ENCODE measurements around the gene CNGB1. TPM values are rescaled to one million over a fixed set of nuclear protein-coding genes. Genes with fewer than 3 reads are reported as not detected.
"Not testable (repeated sequence)": the region's sequence is repeated elsewhere in the genome, so short reads cannot be mapped to it uniquely, and the experiment has no call there.

The CNGB1 gene
- total RNA-seq, 2 donors from 2014 or later = 0.34 TPM; not detected in 1

GRCh38 chr16:57984443-57985203 lies 13.7 kb upstream of the CNGB1 start:
- peak overlapping the region; percentile 35 to 37 for H3K4me3 ChIP-seq
- 13% methylated on average over 63 of the region's 64 CpGs for WGBS
- peak overlapping the region; percentile 43 to 66 for H3K27ac ChIP-seq
- no peaks in the 10 kb centered on the region for H3K27me3 ChIP-seq (replicated peaks; ENCODE audit: insufficient read depth)
- DNase-seq (ENCODE audit: low spot score) = peak; percentile 85
- TF ChIP-seq CTCF (IDR thresholded peaks at IDR 0.05) (no peak), POLR2AphosphoS5 (IDR thresholded peaks at IDR 0.05) (peak; percentile 12)
- intact Hi-C loops (cut with DNase I) = no loop called here
- H3K36me3 ChIP-seq = no peaks in the 10 kb centered on the region
- H3K4me1 ChIP-seq (replicated peaks) = no peaks in the 10 kb centered on the region
- H3K9me3 ChIP-seq = no peaks in the 10 kb centered on the region

- TF ChIP-seq POLR2AphosphoS5 (IDR thresholded peaks at IDR 0.05) (no peak), POLR2A (IDR thresholded peaks at IDR 0.05) (no peak), CTCF (IDR thresholded peaks at IDR 0.05) (no peak)
- Histone ChIP-seq H3K27me3 (replicated peaks; ENCODE audit: insufficient read depth) (no peaks in the 10 kb centered on the region), H3K36me3 (no peaks in the 10 kb centered on the region), H3K4me3 (no peak overlapping the region), H3K9me3 (no peaks in the 10 kb centered on the region), H3K4me1 (replicated peaks) (no peaks in the 10 kb centered on the region), H3K27ac (no peak overlapping the region)
- 80% methylated on average over 5 of the region's 5 CpGs for WGBS
- intact Hi-C loops (cut with DNase I) = no loop called here
- DNase-seq (ENCODE audit: low spot score) = no peak
Measured at GRCh38 chr16:57982385-57982784, 11.5 kb upstream of the CNGB1 start.

GRCh38 chr16:57981636-57982035 lies 10.7 kb upstream of the CNGB1 start:
- no peak for DNase-seq (ENCODE audit: low spot score)
- WGBS = 96% methylated on average over 7 of the region's 7 CpGs
- intact Hi-C loops (cut with DNase I) = no loop called here
- Histone ChIP-seq H3K27me3 (replicated peaks; ENCODE audit: insufficient read depth) (no peaks in the 10 kb centered on the region), H3K4me1 (replicated peaks) (no peaks in the 10 kb centered on the region), H3K36me3 (no peaks in the 10 kb centered on the region), H3K4me3 (no peak overlapping the region), H3K9me3 (no peaks in the 10 kb centered on the region), H3K27ac (no peak overlapping the region)
- TF ChIP-seq CTCF (IDR thresholded peaks at IDR 0.05) = no peak
- TF ChIP-seq POLR2A (IDR thresholded peaks at IDR 0.05) = no peak
- TF ChIP-seq POLR2AphosphoS5 (IDR thresholded peaks at IDR 0.05) = no peak

- Histone ChIP-seq H3K9me3 (no peaks in the 10 kb centered on the region), H3K4me3 (no peak overlapping the region), H3K27me3 (replicated peaks; ENCODE audit: insufficient read depth) (no peaks in the 10 kb centered on the region), H3K36me3 (no peaks in the 10 kb centered on the region), H3K4me1 (replicated peaks) (no peaks in the 10 kb centered on the region), H3K27ac (no peak overlapping the region)
- intact Hi-C loops (cut with DNase I) = no loop called here
- no peak for DNase-seq (ENCODE audit: low spot score)
- TF ChIP-seq POLR2A (IDR thresholded peaks at IDR 0.05) = no peak
- TF ChIP-seq CTCF (IDR thresholded peaks at IDR 0.05) = no peak
- no peak for TF ChIP-seq POLR2AphosphoS5 (IDR thresholded peaks at IDR 0.05)
- WGBS = 92% methylated on average over 11 of the region's 11 CpGs
Measured at GRCh38 chr16:57979006-57979585, 8.2 kb upstream of the CNGB1 start.

GRCh38 chr16:57978070-57978465 lies 7.1 kb upstream of the CNGB1 start:
- H3K4me3 ChIP-seq; H3K27ac ChIP-seq; intact Hi-C loops (cut with DNase I); H3K4me1 ChIP-seq (replicated peaks); H3K36me3 ChIP-seq; DNase-seq (ENCODE audit: low spot score); H3K9me3 ChIP-seq; H3K27me3 ChIP-seq (replicated peaks; ENCODE audit: insufficient read depth): not testable (repeated sequence)
- WGBS = 100% methylated on average over 2 of the region's 2 CpGs

Measured in prostate gland (tissue), 2 donors.